ENCODE results near the gene STX1B. TPM values are rescaled to one million over a fixed set of nuclear protein-coding genes. Genes with fewer than 3 reads are reported as not detected.
A peak's percentile ranks its signal among the peaks of the same experiment; 100 is the strongest.

Gene STX1B
- total and polyA plus RNA-seq, 10 donors = 0.29 to 4.2 (median 1.5) TPM

- Histone ChIP-seq H3K27me3 (replicated peaks in 1 of 7) (peaks cover 0 to 10% (median 0%) of the 10 kb centered on the region in 7 donors), H3K4me1 (peaks cover 0 to 28% (median 17%) of the 10 kb centered on the region in 6 donors), H3K27ac (peak overlapping the region; percentile 53 to 90 (median 79)), H3K9me3 (no peaks in the 10 kb centered on the region), H3K36me3 (no peaks in the 10 kb centered on the region), H3K4me3 (peak overlapping the region; percentile 27 to 76 (median 44))
- TF ChIP-seq CTCF (IDR thresholded peaks at IDR 0.05 in 8 of 11, conservative IDR thresholded peaks at IDR 0.05 in 3 of 11) (no peak), POLR2A (IDR thresholded peaks at IDR 0.05) (no peak), POLR2AphosphoS5 (IDR thresholded peaks at IDR 0.05) (no peak)
- no peak for DNase-seq
- intact Hi-C loops (cut with DNase I; ENCODE audit: low total_unique reads) = no loop called here
- 30 to 48% (median 32%) methylated on average over 18 to 23 of the region's 23 CpGs for WGBS, 5 donors
Measured at GRCh38 chr16:30996324-30996984, 14.0 kb downstream of the STX1B start.

- Histone ChIP-seq H3K4me1 (peaks cover 0 to 28% (median 17%) of the 10 kb centered on the region in 6 donors), H3K36me3 (no peaks in the 10 kb centered on the region), H3K9me3 (no peaks in the 10 kb centered on the region), H3K27me3 (replicated peaks in 1 of 7) (peaks cover 0 to 10% (median 0%) of the 10 kb centered on the region in 7 donors), H3K4me3 (peak overlapping the region in 2 of 8 donors; percentile 47 to 76), H3K27ac (peak overlapping the region; percentile 53 to 90 (median 79))
- no peak for TF ChIP-seq CTCF (IDR thresholded peaks at IDR 0.05 in 8 of 11, conservative IDR thresholded peaks at IDR 0.05 in 3 of 11)
- TF ChIP-seq POLR2A (IDR thresholded peaks at IDR 0.05) = no peak
- no peak for TF ChIP-seq POLR2AphosphoS5 (IDR thresholded peaks at IDR 0.05)
- 79 to 88% (median 82%) methylated on average over 11 of the region's 11 CpGs for WGBS, 5 donors
- intact Hi-C loops (cut with DNase I; ENCODE audit: low total_unique reads) = no loop called here
- DNase-seq = no peak
Measured at GRCh38 chr16:30995927-30996323, 14.5 kb downstream of the STX1B start.

- intact Hi-C loops (cut with DNase I; ENCODE audit: low total_unique reads) = loop anchor here (5.0 kb wide), 1 partner anchor 874 kb away; no protein-coding TSS in a partner anchor
Measured at GRCh38 chr16:30992931-30993816, 17.3 kb downstream of the STX1B start.

More at GRCh38 chr16:30992931-30993816, 17.3 kb downstream of the STX1B start:
- Histone ChIP-seq H3K36me3 (peaks cover 0 to 7% (median 0%) of the 10 kb centered on the region in 6 donors), H3K4me3 (no peak overlapping the region), H3K27ac (no peak overlapping the region), H3K9me3 (no peaks in the 10 kb centered on the region), H3K4me1 (peaks cover 0 to 26% (median 16%) of the 10 kb centered on the region in 6 donors), H3K27me3 (replicated peaks in 1 of 7) (peaks cover 0 to 10% (median 0%) of the 10 kb centered on the region in 7 donors)
- 69 to 81% (median 76%) methylated on average over 29 of the region's 29 CpGs for WGBS, 5 donors
- no peak for TF ChIP-seq POLR2AphosphoS5 (IDR thresholded peaks at IDR 0.05)
- no peak for TF ChIP-seq CTCF (IDR thresholded peaks at IDR 0.05 in 8 of 11, conservative IDR thresholded peaks at IDR 0.05 in 3 of 11)
- no peak for TF ChIP-seq POLR2A (IDR thresholded peaks at IDR 0.05)
- DNase-seq = no peak
